SU-DHL-6 (cell line): ENCODE results near the gene AK9.

Experiments used
- H2AFZ ChIP-seq: fragments of 200-600 bp; sonication (generic); 2 replicates; pipeline ENCODE4 v1.6.1; 2014; ENCODE audit warnings: low read depth, mild to moderate bottlenecking, moderate library complexity, mixed read lengths, antibody characterized with exemption, low read length; ENCODE audit not compliant: severe bottlenecking
- H3F3A ChIP-seq: fragments of 200-600 bp; shearing (Covaris generic); 2 replicates; pipeline ENCODE4 v1.6.0; 2016; ENCODE audit warnings: antibody characterized with exemption, mild to moderate bottlenecking; ENCODE audit not compliant: insufficient read depth
- H3K27ac ChIP-seq: fragments of 200-600 bp; sonication (generic); 2 replicates; pipeline ENCODE4 v1.5.1; 2016; ENCODE audit warnings: low read depth, mild to moderate bottlenecking, low read length, moderate library complexity, mixed read lengths
- H3K27me3 ChIP-seq: fragments of 200-600 bp; sonication (generic), shearing (Covaris generic); 2 replicates; pipeline ENCODE4 v1.6.0; 2014; ENCODE audit warnings: mild to moderate bottlenecking, low read length
- H3K36me3 ChIP-seq: fragments of 200-600 bp; sonication (generic); 2 replicates; pipeline ENCODE4 v1.6.1; 2014; ENCODE audit warnings: mild to moderate bottlenecking, low read length, mixed read lengths
- H3K4me2 ChIP-seq: fragments of 300-600, 200-600 bp; shearing (Covaris generic), sonication (generic); 2 replicates; pipeline ENCODE4 v1.6.0; 2014; ENCODE audit warnings: low read length, low read depth, mild to moderate bottlenecking; ENCODE audit not compliant: poor library complexity, severe bottlenecking
- H3K4me3 ChIP-seq: fragments of 200-600 bp; sonication (generic); 2 replicates; pipeline ENCODE4 v1.5.1; 2014; ENCODE audit warnings: antibody characterized with exemption, low read length, mild to moderate bottlenecking, mixed read lengths; ENCODE audit not compliant: insufficient read depth, poor library complexity, severe bottlenecking
- H3K79me2 ChIP-seq: fragments of 200-600 bp; sonication (generic); 2 replicates; pipeline ENCODE4 v1.6.1; 2014; ENCODE audit warnings: mild to moderate bottlenecking, low read length, moderate library complexity; ENCODE audit not compliant: insufficient read depth
- H3K9ac ChIP-seq: fragments of 200-600 bp; sonication (generic); 2 replicates; pipeline ENCODE4 v1.7.0; 2014; ENCODE audit warnings: mild to moderate bottlenecking, low read length
- H3K9me2 ChIP-seq: fragments of 200-600 bp; sonication (generic); replicated peaks from 2 replicates; pipeline ENCODE4 v1.6.1; 2014; ENCODE audit warnings: low read length; ENCODE audit not compliant: insufficient read depth
- H3K9me3 ChIP-seq: fragments of 200-600 bp; sonication (generic); 2 replicates; pipeline ENCODE4 v1.6.1; 2014; ENCODE audit warnings: low read length, mixed read lengths; ENCODE audit not compliant: insufficient read depth
- H4K20me1 ChIP-seq: fragments of 200-600 bp; sonication (generic); 2 replicates; pipeline ENCODE4 v1.6.1; 2014; ENCODE audit warnings: low read depth, mild to moderate bottlenecking, antibody characterized with exemption, low read length, moderate library complexity, mixed read lengths
- EZH2phosphoT487 ChIP-seq: fragments of 200-600 bp; sonication (generic), shearing (Covaris generic); conservative IDR thresholded peaks from 2 replicates; pipeline ENCODE4 v1.6.1; 2018; ENCODE audit warnings: mild to moderate bottlenecking, antibody characterized with exemption, low read length, moderate library complexity, mixed read lengths
- TF ChIP-seq, protein P1 (sequence below): fragments of 200-600 bp; sonication (generic); IDR thresholded peaks from one replicate; pipeline ENCODE4 v1.5.1; 2017; ENCODE audit warnings: antibody characterized with exemption, mild to moderate bottlenecking, low read length, moderate library complexity; ENCODE audit not compliant: insufficient read depth, poor library complexity, severe bottlenecking

AK9 gene

DNA sequence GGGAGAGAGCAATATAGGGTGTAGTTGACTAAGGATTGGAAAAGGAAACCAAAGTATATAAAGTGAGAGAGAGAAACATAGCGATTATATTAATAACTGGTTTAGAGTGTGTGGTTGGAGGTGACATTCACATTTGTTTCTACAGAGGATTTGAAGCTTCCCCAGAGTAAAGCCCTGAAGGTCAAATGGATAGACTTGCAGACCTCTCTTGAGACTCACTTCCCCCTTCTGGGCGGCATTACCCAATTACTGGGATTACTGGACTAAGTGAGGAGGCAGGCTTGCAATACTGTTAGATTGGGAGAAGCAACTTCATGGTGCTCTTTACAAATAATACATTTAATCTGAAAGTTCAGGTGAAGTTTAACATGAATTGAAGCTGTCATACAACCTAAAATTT is 10.8 kb upstream of the AK9 start:
- Histone ChIP-seq H3F3A (no peaks in the 10 kb centered on the region), H3K27me3 (no peaks in the 10 kb centered on the region), H3K36me3 (no peaks in the 10 kb centered on the region), H3K4me3 (no peak overlapping the region), H3K27ac (no peak overlapping the region), H2AFZ (no peak overlapping the region), H3K4me2 (no peak overlapping the region), H3K9ac (no peak overlapping the region), H3K9me2 (no peaks in the 10 kb centered on the region), H4K20me1 (no peaks in the 10 kb centered on the region), H3K79me2 (no peaks in the 10 kb centered on the region), H3K9me3 (no peaks in the 10 kb centered on the region)
- no peak for TF ChIP-seq EZH2phosphoT487
- TF ChIP-seq, protein P1, sequence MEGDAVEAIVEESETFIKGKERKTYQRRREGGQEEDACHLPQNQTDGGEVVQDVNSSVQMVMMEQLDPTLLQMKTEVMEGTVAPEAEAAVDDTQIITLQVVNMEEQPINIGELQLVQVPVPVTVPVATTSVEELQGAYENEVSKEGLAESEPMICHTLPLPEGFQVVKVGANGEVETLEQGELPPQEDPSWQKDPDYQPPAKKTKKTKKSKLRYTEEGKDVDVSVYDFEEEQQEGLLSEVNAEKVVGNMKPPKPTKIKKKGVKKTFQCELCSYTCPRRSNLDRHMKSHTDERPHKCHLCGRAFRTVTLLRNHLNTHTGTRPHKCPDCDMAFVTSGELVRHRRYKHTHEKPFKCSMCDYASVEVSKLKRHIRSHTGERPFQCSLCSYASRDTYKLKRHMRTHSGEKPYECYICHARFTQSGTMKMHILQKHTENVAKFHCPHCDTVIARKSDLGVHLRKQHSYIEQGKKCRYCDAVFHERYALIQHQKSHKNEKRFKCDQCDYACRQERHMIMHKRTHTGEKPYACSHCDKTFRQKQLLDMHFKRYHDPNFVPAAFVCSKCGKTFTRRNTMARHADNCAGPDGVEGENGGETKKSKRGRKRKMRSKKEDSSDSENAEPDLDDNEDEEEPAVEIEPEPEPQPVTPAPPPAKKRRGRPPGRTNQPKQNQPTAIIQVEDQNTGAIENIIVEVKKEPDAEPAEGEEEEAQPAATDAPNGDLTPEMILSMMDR = no peak

GRCh38 chr6:109701221-109701620 is 10.2 kb upstream of the AK9 start:
- no peak overlapping the region for H3K4me2 ChIP-seq
- H2AFZ ChIP-seq = no peak overlapping the region
- H3K27ac ChIP-seq = no peak overlapping the region
- TF ChIP-seq EZH2phosphoT487 = no peak
- TF ChIP-seq, protein P1 = no peak
- no peaks in the 10 kb centered on the region for H3K9me3 ChIP-seq
- H3K27me3 ChIP-seq = no peaks in the 10 kb centered on the region
- H3K79me2 ChIP-seq = no peaks in the 10 kb centered on the region
- H3K9me2 ChIP-seq = no peaks in the 10 kb centered on the region
- no peak overlapping the region for H3K9ac ChIP-seq
- H3K36me3 ChIP-seq = no peaks in the 10 kb centered on the region
- no peaks in the 10 kb centered on the region for H3F3A ChIP-seq
- no peak overlapping the region for H3K4me3 ChIP-seq
- H4K20me1 ChIP-seq = no peaks in the 10 kb centered on the region

DNA sequence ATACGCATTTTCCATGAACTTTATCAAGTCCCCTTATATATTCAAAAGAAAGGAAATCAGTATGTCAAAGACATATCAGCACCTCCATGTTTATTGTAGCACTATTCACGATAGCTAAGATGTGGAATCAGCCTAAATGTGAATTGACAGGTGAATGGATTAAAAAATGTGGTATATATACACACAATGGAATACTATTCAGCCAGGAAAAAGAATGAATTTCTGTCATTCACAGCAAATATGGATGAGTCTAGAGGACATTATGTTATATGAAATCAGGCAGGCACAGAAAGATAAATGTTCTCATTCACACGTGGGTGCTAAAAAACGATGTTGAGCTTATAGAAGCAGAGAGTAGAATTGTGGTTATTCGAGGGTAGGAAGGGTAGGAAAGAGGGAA is 5.4 kb upstream of the AK9 start:
- Histone ChIP-seq H3K36me3 (no peaks in the 10 kb centered on the region), H3K4me3 (no peak overlapping the region), H3K9me2 (no peaks in the 10 kb centered on the region), H3K4me2 (no peak overlapping the region), H2AFZ (no peak overlapping the region), H3K27ac (no peak overlapping the region), H3K9me3 (no peaks in the 10 kb centered on the region), H3K27me3 (no peaks in the 10 kb centered on the region), H3F3A (peaks cover 9% of the 10 kb centered on the region; the same call in 1 of the 2 replicates), H3K79me2 (no peaks in the 10 kb centered on the region), H3K9ac (no peak overlapping the region), H4K20me1 (no peaks in the 10 kb centered on the region)
- TF ChIP-seq, protein P1 = no peak
- no peak for TF ChIP-seq EZH2phosphoT487
